Karpas-422 (cell line): ENCODE results near the gene TNP1. TPM values are rescaled to one million over a fixed set of nuclear protein-coding genes. Genes with fewer than 3 reads are reported as not detected.

Source experiments
- DNase-seq: peaks from one replicate; pipeline ENCODE4 v3.0.0-alpha.2; 2015
- H2AFZ ChIP-seq: fragments of 200-600 bp; sonication (generic); 2 replicates; pipeline ENCODE4 v1.6.1; 2014; ENCODE audit warnings: antibody characterized with exemption, low read length, mixed read lengths
- H3K27ac ChIP-seq: fragments of 200-600 bp; sonication (generic); 2 replicates; pipeline ENCODE4 v1.5.1; 2014; ENCODE audit warnings: mild to moderate bottlenecking, low read length, moderate library complexity
- H3K27me3 ChIP-seq: fragments of 200-600 bp; sonication (generic); 2 replicates; pipeline ENCODE4 v1.6.1; 2014; ENCODE audit warnings: low read length, mixed read lengths
- H3K36me3 ChIP-seq: fragments of 200-600 bp; sonication (generic); 2 replicates; pipeline ENCODE4 v1.6.1; 2014; ENCODE audit warnings: low read length, mixed read lengths; ENCODE audit not compliant: insufficient read depth
- H3K4me1 ChIP-seq: fragments of 200-600 bp; sonication (generic); 2 replicates; pipeline ENCODE4 v1.6.1; 2014; ENCODE audit warnings: mild to moderate bottlenecking, low read length, mixed read lengths
- H3K4me2 ChIP-seq: fragments of 200-600 bp; sonication (generic); 2 replicates; pipeline ENCODE4 v1.6.1; 2014; ENCODE audit warnings: low read length, low read depth, mild to moderate bottlenecking; ENCODE audit not compliant: poor library complexity, severe bottlenecking
- H3K4me3 ChIP-seq: fragments of 200-600 bp; sonication (generic); 2 replicates; pipeline ENCODE4 v1.5.1; 2014; ENCODE audit warnings: mild to moderate bottlenecking, antibody characterized with exemption, low read length, mixed read lengths
- H3K79me2 ChIP-seq: fragments of 200-600 bp; sonication (generic); 2 replicates; pipeline ENCODE4 v1.6.1; 2014; ENCODE audit warnings: mild to moderate bottlenecking, low read length, mixed read lengths
- H3K9ac ChIP-seq: fragments of 200-600 bp; sonication (generic); 2 replicates; pipeline ENCODE4 v1.6.0; 2014; ENCODE audit warnings: low read length
- H3K9me2 ChIP-seq: fragments of 200-600 bp; sonication (generic), shearing (Covaris generic); replicated peaks from 2 replicates; pipeline ENCODE4 v1.6.0; 2014; ENCODE audit warnings: mild to moderate bottlenecking, low read length, moderate library complexity; ENCODE audit not compliant: insufficient read depth
- H3K9me3 ChIP-seq: fragments of 300-700, 200-600 bp; sonication (generic); 2 replicates; pipeline ENCODE4 v1.6.1; 2014; ENCODE audit warnings: low read length, mixed read lengths
- H4K20me1 ChIP-seq: fragments of 200-600 bp; sonication (generic); 2 replicates; pipeline ENCODE4 v1.6.1; 2014; ENCODE audit warnings: mild to moderate bottlenecking, antibody characterized with exemption, low read length, low read depth; ENCODE audit not compliant: insufficient read depth
- total RNA-seq: library from RNA; depleted of rRNA; stranded (reverse); fragments of >200 nt; shearing (Covaris generic); gene quantifications from 2 replicates; pipeline ENCODE4 v1.2.3, GENCODE V29; 2014; ENCODE audit warnings: low replicate concordance

The TNP1 gene
- total RNA-seq, 1 experiment from 2014 or later: not detected

- Histone ChIP-seq H3K27ac (no peak overlapping the region), H3K9ac (no peak overlapping the region), H3K27me3 (no peaks in the 10 kb centered on the region), H3K4me3 (no peak overlapping the region), H4K20me1 (no peaks in the 10 kb centered on the region), H3K9me2 (no peaks in the 10 kb centered on the region), H2AFZ (no peak overlapping the region), H3K36me3 (no peaks in the 10 kb centered on the region), H3K9me3 (no peaks in the 10 kb centered on the region), H3K79me2 (no peaks in the 10 kb centered on the region), H3K4me2 (no peak overlapping the region), H3K4me1 (no peaks in the 10 kb centered on the region)
- DNase-seq: no peak
These were observed 21.5 kb upstream of the TNP1 start for GRCh38 chr2:216881411-216881810.

GRCh38 chr2:216880509-216881184 is 20.8 kb upstream of the TNP1 start:
- Histone ChIP-seq H3K27me3 (no peaks in the 10 kb centered on the region), H3K4me3 (no peak overlapping the region), H3K79me2 (no peaks in the 10 kb centered on the region), H3K9me2 (no peaks in the 10 kb centered on the region), H3K9me3 (no peaks in the 10 kb centered on the region), H3K4me1 (no peaks in the 10 kb centered on the region), H2AFZ (no peak overlapping the region), H3K9ac (no peak overlapping the region), H3K27ac (no peak overlapping the region), H4K20me1 (no peaks in the 10 kb centered on the region), H3K4me2 (no peak overlapping the region), H3K36me3 (no peaks in the 10 kb centered on the region)
- no peak for DNase-seq

GRCh38 chr2:216879727-216880508 is 20.1 kb upstream of the TNP1 start:
- no peak for DNase-seq
- Histone ChIP-seq H4K20me1 (no peaks in the 10 kb centered on the region), H3K36me3 (no peaks in the 10 kb centered on the region), H3K4me3 (no peak overlapping the region), H3K27ac (no peak overlapping the region), H2AFZ (no peak overlapping the region), H3K9me2 (no peaks in the 10 kb centered on the region), H3K4me2 (no peak overlapping the region), H3K79me2 (no peaks in the 10 kb centered on the region), H3K4me1 (no peaks in the 10 kb centered on the region), H3K27me3 (no peaks in the 10 kb centered on the region), H3K9ac (no peak overlapping the region), H3K9me3 (no peaks in the 10 kb centered on the region)

- Histone ChIP-seq H3K27me3 (no peaks in the 10 kb centered on the region), H3K9me3 (no peaks in the 10 kb centered on the region), H3K4me2 (no peak overlapping the region), H3K4me1 (no peaks in the 10 kb centered on the region), H3K4me3 (no peak overlapping the region), H3K9ac (no peak overlapping the region), H2AFZ (no peak overlapping the region), H3K27ac (no peak overlapping the region), H3K9me2 (no peaks in the 10 kb centered on the region), H3K79me2 (no peaks in the 10 kb centered on the region), H4K20me1 (no peaks in the 10 kb centered on the region), H3K36me3 (no peaks in the 10 kb centered on the region)
- DNase-seq: no peak
These were observed 18.2 kb upstream of the TNP1 start for GRCh38 chr2:216878072-216878471.

- Histone ChIP-seq H3K9me2 (no peaks in the 10 kb centered on the region), H2AFZ (no peak overlapping the region), H4K20me1 (no peaks in the 10 kb centered on the region), H3K79me2 (no peaks in the 10 kb centered on the region), H3K4me3 (no peak overlapping the region), H3K27me3 (no peaks in the 10 kb centered on the region), H3K9ac (no peak overlapping the region), H3K4me1 (no peaks in the 10 kb centered on the region), H3K4me2 (no peak overlapping the region), H3K9me3 (no peaks in the 10 kb centered on the region), H3K36me3 (no peaks in the 10 kb centered on the region), H3K27ac (no peak overlapping the region)
- DNase-seq: no peak
These were observed 17.2 kb upstream of the TNP1 start for GRCh38 chr2:216877085-216877484.

GRCh38 chr2:216875862-216876261 is 16.0 kb upstream of the TNP1 start:
- Histone ChIP-seq H3K36me3 (no peaks in the 10 kb centered on the region), H3K9ac (no peak overlapping the region), H3K27ac (no peak overlapping the region), H2AFZ (no peak overlapping the region), H4K20me1 (no peaks in the 10 kb centered on the region), H3K79me2 (no peaks in the 10 kb centered on the region), H3K4me3 (no peak overlapping the region), H3K27me3 (no peaks in the 10 kb centered on the region), H3K4me1 (no peaks in the 10 kb centered on the region), H3K4me2 (no peak overlapping the region), H3K9me2 (no peaks in the 10 kb centered on the region), H3K9me3 (no peaks in the 10 kb centered on the region)
- DNase-seq: no peak

GRCh38 chr2:216873573-216873972 is 13.7 kb upstream of the TNP1 start:
- peak; percentile 41 for DNase-seq
- no peak overlapping the region for H3K27ac ChIP-seq
- H3K9me2 ChIP-seq: no peaks in the 10 kb centered on the region
- no peaks in the 10 kb centered on the region for H3K36me3 ChIP-seq
- no peaks in the 10 kb centered on the region for H3K9me3 ChIP-seq
- H3K4me2 ChIP-seq: no peak overlapping the region
- no peak overlapping the region for H3K9ac ChIP-seq
- no peak overlapping the region for H2AFZ ChIP-seq
- no peak overlapping the region for H3K4me3 ChIP-seq
- no peaks in the 10 kb centered on the region for H3K79me2 ChIP-seq
- no peaks in the 10 kb centered on the region for H4K20me1 ChIP-seq
- H3K27me3 ChIP-seq: no peaks in the 10 kb centered on the region
- peaks cover under 1% of the 10 kb centered on the region; the same call in 1 of the 2 replicates for H3K4me1 ChIP-seq

- Histone ChIP-seq H3K4me2 (no peak overlapping the region), H4K20me1 (no peaks in the 10 kb centered on the region), H3K79me2 (no peaks in the 10 kb centered on the region), H3K9ac (no peak overlapping the region), H3K9me3 (no peaks in the 10 kb centered on the region), H2AFZ (no peak overlapping the region), H3K9me2 (no peaks in the 10 kb centered on the region), H3K4me1 (peaks cover 5% of the 10 kb centered on the region; the same call in 1 of the 2 replicates), H3K36me3 (no peaks in the 10 kb centered on the region), H3K4me3 (no peak overlapping the region), H3K27me3 (no peaks in the 10 kb centered on the region), H3K27ac (no peak overlapping the region)
- DNase-seq: no peak
These were observed 12.8 kb upstream of the TNP1 start for GRCh38 chr2:216872624-216873023.
